Measurements from ENCODE around the gene ETV7.

The ETV7 gene

GRCh38 chr6:36337814-36338213 is 49.7 kb downstream of the ETV7 start:
- DNase-seq: no peak

GRCh38 chr6:36336779-36337241 is 50.7 kb downstream of the ETV7 start, which contains the start of gene BNIP5:
Gene BNIP5 (minus strand): TSS chr6:36336888. CDS start chr6:36330690, 6,198 bp downstream.
- DNase-seq: no peak

GRCh38 chr6:36336208-36336710 is 51.2 kb downstream of the ETV7 start:
- no peak for DNase-seq

GRCh38 chr6:36335465-36336207 is 51.8 kb downstream of the ETV7 start:
- DNase-seq: no peak

GRCh38 chr6:36334832-36335459 is 52.5 kb downstream of the ETV7 start:
- no peak for DNase-seq

GRCh38 chr6:36333931-36334725 is 53.3 kb downstream of the ETV7 start:
- no peak for DNase-seq

- DNase-seq: no peak
These were observed 54.1 kb downstream of the ETV7 start for GRCh38 chr6:36333171-36333895.

- DNase-seq: no peak
These were observed 56.1 kb downstream of the ETV7 start for GRCh38 chr6:36331381-36331780.

- DNase-seq: no peak
These were observed 57.1 kb downstream of the ETV7 start for GRCh38 chr6:36330366-36330765.

GRCh38 chr6:36329798-36330291 is 57.6 kb downstream of the ETV7 start:
- no peak for DNase-seq

GRCh38 chr6:36328600-36328999 is 58.9 kb downstream of the ETV7 start:
- DNase-seq: no peak

GRCh38 chr6:36327919-36328236 is 59.6 kb downstream of the ETV7 start:
- no peak for DNase-seq

GRCh38 chr6:36327226-36327918 is 60.1 kb downstream of the ETV7 start:
- no peak for DNase-seq

GRCh38 chr6:36326356-36326995 is 61.0 kb downstream of the ETV7 start:
- no peak for DNase-seq

GRCh38 chr6:36324715-36325114 is 62.8 kb downstream of the ETV7 start:
- no peak for DNase-seq

GRCh38 chr6:36324191-36324590 is 63.3 kb downstream of the ETV7 start:
- DNase-seq: no peak

- no peak for DNase-seq
These were observed 64.4 kb downstream of the ETV7 start for GRCh38 chr6:36323062-36323461.

GRCh38 chr6:36322591-36322990 is 64.9 kb downstream of the ETV7 start:
- no peak for DNase-seq

GRCh38 chr6:36320475-36320874 is 67.0 kb downstream of the ETV7 start:
- no peak for DNase-seq

GRCh38 chr6:36319821-36320220 is 67.6 kb downstream of the ETV7 start:
- no peak for DNase-seq

GRCh38 chr6:36319436-36319762 is 68.1 kb downstream of the ETV7 start:
- DNase-seq: no peak
